Endothelial cell of umbilical vein (primary cell): Measurements from ENCODE around the gene ZDHHC19. TPM values are rescaled to one million over a fixed set of nuclear protein-coding genes. Genes with fewer than 3 reads are reported as not detected.

ENCODE experiments used
- BruUV-seq: library from RNA; stranded (reverse); fragments of 400-500 nt; replicated peaks from 2 replicates; lab custom pipeline; 2021; lab: Mats Ljungman, UMichigan
- CTCF ChIA-PET: fragments of 300-600, 350-600 bp; sonication (Branson Sonifier 250); formaldehyde crosslinking; loops from one replicate; lab custom pipeline; 2021; ENCODE audit warnings: antibody characterized with exemption, inconsistent platforms; lab: Charles Lee
- POLR2A ChIA-PET: fragments of 300-600, 350-600 bp; sonication (Branson Sonifier 250); formaldehyde crosslinking; loops from one replicate; lab custom pipeline; 2021; ENCODE audit warnings: antibody characterized with exemption, inconsistent platforms; lab: Charles Lee
- DNase-seq: peaks from one replicate; pipeline ENCODE4 v3.0.0-alpha.2; 2011; ENCODE audit warnings: low read depth, low spot score
- FAIRE-seq: peaks from 2 replicates; lab custom pipeline; 2011; peaks lifted over from hg19 to GRCh38; lab: Jason Lieb, UNC
- H2AFZ ChIP-seq: 2 replicates; pipeline ENCODE4 v1.6.0; 2012; ENCODE audit warnings: low read depth, low read length, control low read depth, inconsistent platforms
- H3K27ac ChIP-seq: 2 replicates; pipeline ENCODE4 v1.5.1; 2011; ENCODE audit warnings: low read depth, mild to moderate bottlenecking, control low read depth, low read length, moderate library complexity; ENCODE audit not compliant: insufficient read depth
- H3K27me3 ChIP-seq, 2 experiments: 2 replicates each; pipeline versions ENCODE4 v1.6.0 to v1.6.1; 2011; ENCODE audit warnings: low read length in 2 of 2, mixed read lengths in 1 of 2; ENCODE audit not compliant: control insufficient read depth in 2 of 2, insufficient read depth in 2 of 2
- H3K36me3 ChIP-seq, 2 experiments: 2 replicates in 1 of 2; 3 replicates in 1 of 2; pipeline ENCODE4 v1.5.1; 2011; ENCODE audit warnings: low read length in 2 of 2, mild to moderate bottlenecking in 1 of 2, moderate library complexity in 1 of 2; ENCODE audit not compliant: control insufficient read depth in 2 of 2, insufficient read depth in 2 of 2; ENCODE audit errors: extremely low read depth in 1 of 2
- H3K4me1 ChIP-seq: 3 replicates; pipeline ENCODE4 v1.5.1; 2011; ENCODE audit warnings: mild to moderate bottlenecking, low read length; ENCODE audit not compliant: control insufficient read depth, insufficient read depth; ENCODE audit errors: extremely low read depth
- H3K4me2 ChIP-seq: 2 replicates; pipeline ENCODE4 v1.6.1; 2011; ENCODE audit warnings: low read length, control low read depth, mixed read lengths; ENCODE audit not compliant: insufficient read depth
- H3K4me3 ChIP-seq, 3 experiments: fragments of 200-600 bp in 1 of 3; sonication (generic), shearing (Covaris generic) in 1 of 3; replicated peaks in 1 of 3; 2 replicates each; pipeline ENCODE4 v1.5.1; 2011 to 2016; ENCODE audit warnings: control low read depth in 3 of 3, low read length in 3 of 3, mild to moderate bottlenecking in 2 of 3, inconsistent platforms in 1 of 3, low read depth in 1 of 3, moderate library complexity in 1 of 3; ENCODE audit not compliant: insufficient read depth in 1 of 3
- H3K79me2 ChIP-seq: 2 replicates; pipeline ENCODE4 v1.6.0; 2012; ENCODE audit warnings: low read length, inconsistent platforms; ENCODE audit not compliant: control insufficient read depth, insufficient read depth
- H3K9ac ChIP-seq: replicated peaks from 2 replicates; pipeline ENCODE3; 2011; ENCODE audit warnings: low read length, control low read depth; ENCODE audit not compliant: insufficient read depth; ENCODE audit errors: extremely low read depth
- H3K9me1 ChIP-seq: replicated peaks from 3 replicates; pipeline ENCODE4 v1.6.0; 2011; ENCODE audit warnings: mild to moderate bottlenecking, low read length; ENCODE audit not compliant: control insufficient read depth, insufficient read depth; ENCODE audit errors: extremely low read depth
- H3K9me3 ChIP-seq: replicated peaks from 2 replicates; pipeline ENCODE4 v1.5.1; 2012; ENCODE audit warnings: low read length, inconsistent platforms; ENCODE audit not compliant: control insufficient read depth, insufficient read depth
- H4K20me1 ChIP-seq: replicated peaks from 2 replicates; pipeline ENCODE3; 2011; ENCODE audit warnings: mild to moderate bottlenecking, low read length; ENCODE audit not compliant: control insufficient read depth, insufficient read depth; ENCODE audit errors: extremely low read depth
- EZH2 ChIP-seq: IDR thresholded peaks from 2 replicates; pipeline ENCODE4 v1.6.1; 2012; ENCODE audit warnings: borderline replicate concordance, low read depth, mild to moderate bottlenecking, moderate library complexity, low read length, inconsistent platforms; ENCODE audit not compliant: severe bottlenecking
- FOS ChIP-seq: IDR thresholded peaks from 2 replicates; pipeline ENCODE4 v1.6.1; 2011; ENCODE audit warnings: mild to moderate bottlenecking, low read length, moderate library complexity, borderline replicate concordance; ENCODE audit not compliant: insufficient read depth
- GATA2 ChIP-seq: IDR thresholded peaks from 2 replicates; pipeline ENCODE4 v1.7.0; 2011; ENCODE audit warnings: low read depth, mild to moderate bottlenecking, moderate library complexity, mixed read lengths, low read length; ENCODE audit not compliant: insufficient read length, insufficient read depth
- JUN ChIP-seq: IDR thresholded peaks from 2 replicates; pipeline ENCODE4 v1.6.1; 2011; ENCODE audit warnings: borderline replicate concordance, low read depth; ENCODE audit not compliant: insufficient read length, insufficient read depth
- MAX ChIP-seq: IDR thresholded peaks from 2 replicates; pipeline ENCODE4 v1.6.1; 2011; ENCODE audit not compliant: insufficient read depth, insufficient read length
- MYC ChIP-seq: IDR thresholded peaks from one replicate; pipeline ENCODE4 v1.6.1; 2011; ENCODE audit warnings: mild to moderate bottlenecking, low read depth, low read length
- POLR2A ChIP-seq: IDR thresholded peaks from 2 replicates; pipeline ENCODE4 v1.6.1; 2012; ENCODE audit warnings: low read depth, mild to moderate bottlenecking, control low read depth, low read length
- POLR2AphosphoS5 ChIP-seq: IDR thresholded peaks from 2 replicates; pipeline ENCODE4 v1.6.1; 2012; ENCODE audit warnings: low read depth, mild to moderate bottlenecking, control low read depth, low read length, moderate library complexity; ENCODE audit not compliant: insufficient read depth
- dilution Hi-C: fragments of 300-500 bp; cut with MboI; formaldehyde crosslinking; loops from one replicate; pipeline ENCODE4 v1.15.0; 2019; ENCODE audit warnings: low sequenced_read_pairs; ENCODE audit not compliant: extremely low pct_ligation_motif_present
- intact Hi-C: fragments of 100-400 bp; cut with micrococcal nuclease; formaldehyde crosslinking; loops from one replicate; pipeline ENCODE4 v1.10.0; 2022
- polyA plus RNA-seq, 4 experiments: library from polyadenylated mRNA; depleted of rRNA in 3 of 4; stranded (reverse) in 3 of 4; unstranded in 1 of 4; fragments of >200 nt; gene quantifications; 2 replicates each; pipeline versions ENCODE4 v1.2.1 to v1.2.3, GENCODE V29; 2011 to 2012; ENCODE audit warnings: missing spikeins in 1 of 4
- total RNA-seq: library from RNA; stranded (reverse); gene quantifications from 2 replicates; pipeline ENCODE4 v1.2.3, GENCODE V29; 2021
- TF ChIP-seq, protein P1 (sequence below), 2 donors: IDR thresholded peaks; 1 replicate in 1 of 2; 2 replicates in 1 of 2; pipeline ENCODE4 v1.5.1; 2011; ENCODE audit warnings: low read length in 2 of 2, mild to moderate bottlenecking in 2 of 2, moderate library complexity in 2 of 2, control low read depth in 1 of 2, inconsistent platforms in 1 of 2, low read depth in 1 of 2; ENCODE audit not compliant: insufficient read depth in 1 of 2; ENCODE audit errors: extremely low read depth in 1 of 2

ZDHHC19 gene
- total and polyA plus RNA-seq, 2 donors (not counting 3 experiments of a cell fraction or from before 2014, with no cell fraction given), result not detected

DNA sequence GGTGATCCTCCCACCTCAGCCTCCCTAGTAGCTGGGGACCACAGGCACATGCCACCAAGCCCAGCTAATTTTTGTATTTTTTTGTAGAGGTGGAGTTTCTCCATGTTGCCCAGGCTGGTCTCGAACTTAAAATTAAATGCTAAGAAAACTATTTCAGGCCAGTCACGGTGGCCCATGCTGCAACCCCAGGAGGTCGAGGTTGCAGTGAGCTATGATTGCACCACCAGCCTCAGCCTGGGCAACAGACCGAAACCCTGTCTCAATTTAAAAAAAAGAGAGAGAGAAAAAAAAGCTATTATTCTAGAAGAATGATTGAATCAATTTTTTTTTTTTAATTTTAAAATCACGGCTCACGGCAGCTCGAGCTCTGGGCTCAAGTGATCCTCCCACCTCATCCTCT lies 9.8 kb upstream of the ZDHHC19 start:
- no peaks in the 10 kb centered on the region for H4K20me1 ChIP-seq
- FAIRE-seq, result no peak

More for the DNA sequence above, 9.8 kb upstream of the ZDHHC19 start:
- Histone ChIP-seq H3K36me3 (no peaks in the 10 kb centered on the region), H3K79me2 (no peaks in the 10 kb centered on the region), H3K4me3 (no peak overlapping the region), H3K4me2 (no peak overlapping the region), H3K27ac (no peak overlapping the region), H3K27me3 (peaks cover 4 to 6% of the 10 kb centered on the region in 2 experiments), H3K9ac (no peak overlapping the region), H3K9me1 (no peaks in the 10 kb centered on the region), H2AFZ (no peak overlapping the region), H3K9me3 (no peaks in the 10 kb centered on the region), H3K4me1 (no peaks in the 10 kb centered on the region)
- intact Hi-C loops (no loop called here), dilution Hi-C loops (no loop called here)
- no TSS peak for BruUV-seq
- TF ChIP-seq MAX (no peak), GATA2 (no peak), EZH2 (no peak), POLR2A (no peak), JUN (no peak), POLR2AphosphoS5 (no peak), FOS (no peak), MYC (no peak)
- TF ChIP-seq, protein P1, sequence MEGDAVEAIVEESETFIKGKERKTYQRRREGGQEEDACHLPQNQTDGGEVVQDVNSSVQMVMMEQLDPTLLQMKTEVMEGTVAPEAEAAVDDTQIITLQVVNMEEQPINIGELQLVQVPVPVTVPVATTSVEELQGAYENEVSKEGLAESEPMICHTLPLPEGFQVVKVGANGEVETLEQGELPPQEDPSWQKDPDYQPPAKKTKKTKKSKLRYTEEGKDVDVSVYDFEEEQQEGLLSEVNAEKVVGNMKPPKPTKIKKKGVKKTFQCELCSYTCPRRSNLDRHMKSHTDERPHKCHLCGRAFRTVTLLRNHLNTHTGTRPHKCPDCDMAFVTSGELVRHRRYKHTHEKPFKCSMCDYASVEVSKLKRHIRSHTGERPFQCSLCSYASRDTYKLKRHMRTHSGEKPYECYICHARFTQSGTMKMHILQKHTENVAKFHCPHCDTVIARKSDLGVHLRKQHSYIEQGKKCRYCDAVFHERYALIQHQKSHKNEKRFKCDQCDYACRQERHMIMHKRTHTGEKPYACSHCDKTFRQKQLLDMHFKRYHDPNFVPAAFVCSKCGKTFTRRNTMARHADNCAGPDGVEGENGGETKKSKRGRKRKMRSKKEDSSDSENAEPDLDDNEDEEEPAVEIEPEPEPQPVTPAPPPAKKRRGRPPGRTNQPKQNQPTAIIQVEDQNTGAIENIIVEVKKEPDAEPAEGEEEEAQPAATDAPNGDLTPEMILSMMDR (IDR thresholded peaks at IDR 0.05; ENCODE audit: extremely low read depth in 1 of 2, insufficient read depth in 1 of 2, low read depth in 1 of 2, low read length in 2 of 2), result no peak
- ChIA-PET CTCF (interaction anchor here (0.9 to 1.1 kb wide), 3 partner anchors 13 to 32 kb away, joined by 4 read pairs; no protein-coding TSS in a partner anchor), POLR2A (no interaction called here)
- DNase-seq, result no peak
